Hepatocyte (in vitro differentiated cells): Measurements from ENCODE around the gene ERC2.

ENCODE experiments used
- EZH2 ChIP-seq: fragments of 200-600 bp; sonication (generic); IDR thresholded peaks from 2 replicates; pipeline ENCODE4 v1.6.1; 2016; ENCODE audit warnings: antibody characterized with exemption, mild to moderate bottlenecking, borderline replicate concordance
- EZH2phosphoT487 ChIP-seq: fragments of 200-600 bp; sonication (generic); IDR thresholded peaks from one replicate; pipeline ENCODE4 v1.6.1; 2018; ENCODE audit warnings: antibody characterized with exemption, mild to moderate bottlenecking, low read depth, moderate library complexity; ENCODE audit not compliant: unreplicated experiment, severe bottlenecking
- TF ChIP-seq, protein P1 (sequence below): fragments of 200-600 bp; sonication (generic); IDR thresholded peaks from 2 replicates; pipeline ENCODE4 v1.5.1; 2016; ENCODE audit warnings: antibody characterized with exemption, mild to moderate bottlenecking; ENCODE audit not compliant: poor library complexity

DNA sequence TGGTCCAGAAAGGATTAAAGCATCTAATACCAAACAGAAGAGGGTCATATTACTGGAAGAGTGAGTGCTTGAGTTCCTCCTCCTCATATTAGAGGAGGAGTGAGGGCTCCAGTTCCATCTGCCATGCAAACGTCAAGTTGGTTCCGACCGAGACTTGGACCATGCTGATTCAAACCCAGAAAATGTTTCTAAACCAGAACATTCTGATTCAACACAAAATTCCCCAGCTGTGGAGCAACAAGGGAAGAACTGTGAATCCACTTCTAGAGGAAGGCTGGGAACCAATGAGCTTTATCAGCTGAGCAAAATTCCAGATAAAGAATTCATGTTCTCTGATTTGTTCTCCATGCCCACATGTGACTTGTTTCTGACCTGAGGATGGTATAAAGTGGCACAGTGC is 845.5 kb downstream of the ERC2 start:
- TF ChIP-seq EZH2 (no peak), EZH2phosphoT487 (no peak)
- TF ChIP-seq, protein P1, sequence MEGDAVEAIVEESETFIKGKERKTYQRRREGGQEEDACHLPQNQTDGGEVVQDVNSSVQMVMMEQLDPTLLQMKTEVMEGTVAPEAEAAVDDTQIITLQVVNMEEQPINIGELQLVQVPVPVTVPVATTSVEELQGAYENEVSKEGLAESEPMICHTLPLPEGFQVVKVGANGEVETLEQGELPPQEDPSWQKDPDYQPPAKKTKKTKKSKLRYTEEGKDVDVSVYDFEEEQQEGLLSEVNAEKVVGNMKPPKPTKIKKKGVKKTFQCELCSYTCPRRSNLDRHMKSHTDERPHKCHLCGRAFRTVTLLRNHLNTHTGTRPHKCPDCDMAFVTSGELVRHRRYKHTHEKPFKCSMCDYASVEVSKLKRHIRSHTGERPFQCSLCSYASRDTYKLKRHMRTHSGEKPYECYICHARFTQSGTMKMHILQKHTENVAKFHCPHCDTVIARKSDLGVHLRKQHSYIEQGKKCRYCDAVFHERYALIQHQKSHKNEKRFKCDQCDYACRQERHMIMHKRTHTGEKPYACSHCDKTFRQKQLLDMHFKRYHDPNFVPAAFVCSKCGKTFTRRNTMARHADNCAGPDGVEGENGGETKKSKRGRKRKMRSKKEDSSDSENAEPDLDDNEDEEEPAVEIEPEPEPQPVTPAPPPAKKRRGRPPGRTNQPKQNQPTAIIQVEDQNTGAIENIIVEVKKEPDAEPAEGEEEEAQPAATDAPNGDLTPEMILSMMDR: no peak
